K562 (cell line): ENCODE data around the gene RUVBL1. TPM values are rescaled to one million over a fixed set of nuclear protein-coding genes. Genes with fewer than 3 reads are reported as not detected.
A peak's percentile ranks its signal among the peaks of the same experiment; 100 is the strongest.

Experiments used
- CREM ChIP-seq: IDR thresholded peaks from 2 replicates; pipeline ENCODE4 v1.6.1; 2014; ENCODE audit warnings: antibody characterized with exemption, low read depth
- CTBP1 ChIP-seq: fragments of 450-650 bp; IDR thresholded peaks from 2 replicates; pipeline ENCODE4 v1.6.1; 2016; ENCODE audit warnings: borderline replicate concordance
- CTCF ChIP-seq, 3 experiments: IDR thresholded peaks in 2 of 3; conservative IDR thresholded peaks in 1 of 3; 2 replicates each; pipeline ENCODE4 v1.5.1; 2011 to 2012; ENCODE audit warnings: low read length in 3 of 3, mild to moderate bottlenecking in 3 of 3, control low read depth in 2 of 3, improper control_type of control experiment in 1 of 3, inconsistent platforms in 1 of 3, low read depth in 1 of 3, mixed read lengths in 1 of 3, moderate library complexity in 1 of 3; ENCODE audit not compliant: insufficient read depth in 2 of 3
- MAFK ChIP-seq: IDR thresholded peaks from 2 replicates; pipeline ENCODE4 v1.6.1; 2011; ENCODE audit warnings: low read length, improper control_type of control experiment
- MAZ ChIP-seq, 2 experiments: fragments of 450-650 bp in 1 of 2; sonication (generic) in 1 of 2; formaldehyde crosslinking; IDR thresholded peaks in 1 of 2; conservative IDR thresholded peaks in 1 of 2; 2 replicates each; pipeline versions ENCODE4 v1.4.0 to v1.5.0; 2020; ENCODE audit warnings: mild to moderate bottlenecking in 1 of 2, missing genetic modification reagents in 1 of 2
- NCOA2 ChIP-seq, 2 experiments: fragments of 450-650 bp; IDR thresholded peaks; 2 replicates each; pipeline ENCODE4 v1.6.1; 2018; ENCODE audit warnings: mild to moderate bottlenecking in 2 of 2, moderate library complexity in 1 of 2; ENCODE audit not compliant: partially characterized antibody in 2 of 2
- NR2C1 ChIP-seq, 2 experiments: fragments of 450-650 bp; IDR thresholded peaks; 2 replicates each; pipeline ENCODE4 v1.6.1; 2017; ENCODE audit warnings: mild to moderate bottlenecking in 2 of 2, antibody characterized with exemption in 1 of 2, inconsistent platforms in 1 of 2, missing compliant biosample characterization in 1 of 2, missing genetic modification characterization in 1 of 2
- NR2C2 ChIP-seq, 2 experiments: fragments of 200-800 bp in 1 of 2; sonication (Bioruptor generic) in 1 of 2; sonication (generic) in 1 of 2; formaldehyde crosslinking in 1 of 2; IDR thresholded peaks; 2 replicates each; pipeline versions ENCODE4 v1.6.1 to v1.8.0; 2016 to 2022; ENCODE audit warnings: mild to moderate bottlenecking in 1 of 2, missing compliant biosample characterization in 1 of 2, missing genetic modification characterization in 1 of 2, missing genetic modification reagents in 1 of 2
- POLR2AphosphoS2 ChIP-seq: IDR thresholded peaks from 2 replicates; pipeline ENCODE4 v1.6.1; 2012; ENCODE audit warnings: low read length, improper control_type of control experiment
- SMC3 ChIP-seq: conservative IDR thresholded peaks from 2 replicates; pipeline ENCODE4 v1.6.1; 2011; ENCODE audit warnings: low read depth, low read length, improper control_type of control experiment; ENCODE audit not compliant: insufficient read depth
- ZBTB33 ChIP-seq: sonication (generic); formaldehyde crosslinking; IDR thresholded peaks from 2 replicates; pipeline ENCODE4 v1.8.1; 2023; ENCODE audit warnings: mild to moderate bottlenecking, missing genetic modification reagents
- ZNF318 ChIP-seq, 2 experiments: fragments of 450-650 bp; IDR thresholded peaks; 2 replicates each; pipeline ENCODE4 v1.6.1; 2016; ENCODE audit warnings: mild to moderate bottlenecking in 2 of 2, borderline replicate concordance in 1 of 2, low read depth in 1 of 2, moderate library complexity in 1 of 2
- polyA plus RNA-seq, 8 experiments: library from polyadenylated mRNA; depleted of rRNA in 4 of 8; stranded (reverse) in 5 of 8; unstranded in 3 of 8; fragments of >200 nt; fragmentation: Nextera tagmentation in 2 of 8; fragmentation: Illumina TruSeq in 1 of 8; extraction: Ambion mirVana in 2 of 8; extraction: Trizol in 1 of 8; gene quantifications; 2 replicates each; pipeline versions ENCODE4 v1.2.1 to v1.2.3, GENCODE V29; 2011 to 2014; ENCODE audit warnings: inconsistent platforms in 1 of 8, missing spikeins in 1 of 8
- total RNA-seq, 7 experiments: library from RNA; depleted of rRNA in 6 of 7; stranded (reverse); fragments of >200 nt in 6 of 7; fragmentation: Illumina TruSeq in 2 of 7; extraction: Trizol in 2 of 7; gene quantifications; 2 replicates each; pipeline versions ENCODE4 v1.2.1 to v1.2.3, GENCODE V29; 2011 to 2021; ENCODE audit warnings: low replicate concordance in 1 of 7

Gene RUVBL1
- total and polyA plus RNA-seq, 9 of the 15 experiments (the other 6 are each of a cell fraction or from before 2014, with no cell fraction given) = 20.7 to 147 (median 113) TPM

GRCh38 chr3:128170866-128171516, 47.4 kb upstream of the RUVBL1 start (continued):
- TF ChIP-seq ZNF318 (IDR thresholded peaks at IDR 0.05; ENCODE audit: borderline replicate concordance in 1 of 2, low read depth in 1 of 2) = no peak
- TF ChIP-seq ZBTB33 = peak; percentile 21; the same call in 1 of the 2 replicates
- TF ChIP-seq POLR2AphosphoS2 = no peak
- peak; percentile 70 for TF ChIP-seq NR2C2 (CRISPR knock-in tag; IDR thresholded peaks at IDR 0.05)
- TF ChIP-seq NR2C2 (tag; IDR thresholded peaks at IDR 0.05) = peak; percentile 82
- peak; percentile 65 for TF ChIP-seq SMC3
- TF ChIP-seq MAFK = peak; percentile 36; the same call in 1 of the 2 replicates
- TF ChIP-seq MAZ (CRISPR knock-in tag; conservative IDR thresholded peaks at IDR 0.05 in 1 of 2, IDR thresholded peaks at IDR 0.05 in 1 of 2) = peak in 1 of 2 experiments; percentile 38; a peak in 1 of 4 replicates
- TF ChIP-seq NCOA2 (IDR thresholded peaks at IDR 0.05; ENCODE audit: partially characterized antibody in 2 of 2) = no peak
- 0 out of 2 replicates have a peak, but pooled peaks have one; percentile 15 for TF ChIP-seq CREM
- TF ChIP-seq CTCF (IDR thresholded peaks at IDR 0.05 in 2 of 3, conservative IDR thresholded peaks at IDR 0.05 in 1 of 3; ENCODE audit: insufficient read depth in 2 of 3, low read depth in 1 of 3, low read length in 3 of 3) = peak; percentile 83 to 99 (median 98)
- 0 out of 2 replicates have a peak, but pooled peaks have one; percentile 15 for TF ChIP-seq CTBP1
- peak; percentile 70; the same call in 1 of the 2 replicates for TF ChIP-seq NR2C1 (IDR thresholded peaks at IDR 0.05)
- TF ChIP-seq NR2C1 (tag; IDR thresholded peaks at IDR 0.05) = peak; percentile 83
